Naive thymus-derived CD4-positive, alpha-beta T cell (primary cell): Measurements from ENCODE around the gene SART1. TPM values are rescaled to one million over a fixed set of nuclear protein-coding genes. Genes with fewer than 3 reads are reported as not detected.

Experiments used
- ATAC-seq: fragments of 150-1000 bp; cut with Tn5 transposase; 2 replicates; pipeline ENCODE4 v1.10.0; 2021; ENCODE audit warnings: mild to moderate bottlenecking, moderate library complexity
- CTCF ChIA-PET: fragments of 350-600 bp; sonication (Branson Sonifier 250); formaldehyde crosslinking; loops from one replicate; lab custom pipeline; 2021; ENCODE audit warnings: antibody characterized with exemption; lab: Charles Lee
- POLR2A ChIA-PET: fragments of 350-600 bp; sonication (Branson Sonifier 250); formaldehyde crosslinking; loops from one replicate; lab custom pipeline; 2021; ENCODE audit warnings: antibody characterized with exemption, inconsistent platforms; lab: Charles Lee
- DNase-seq, 9 donors: peaks; one replicate each; pipeline versions ENCODE4 v3.0.0 to v3.0.0-alpha.2; 2020 to 2022; ENCODE audit warnings: mixed read lengths in 1 of 9
- H3K27ac ChIP-seq: one replicate; pipeline ENCODE4 v1.7.0; 2013; ENCODE audit warnings: mild to moderate bottlenecking, low read depth, low read length, moderate library complexity
- H3K27me3 ChIP-seq, 2 donors: one replicate each; pipeline ENCODE4 v1.7.0; 2013; ENCODE audit warnings: low read length in 2 of 2, mild to moderate bottlenecking in 2 of 2, moderate library complexity in 2 of 2; ENCODE audit not compliant: control insufficient read depth in 2 of 2, insufficient read depth in 2 of 2
- H3K36me3 ChIP-seq, 3 experiments: 1 replicate in 2 of 3; 2 replicates in 1 of 3; pipeline ENCODE4 v1.7.0; 2013; ENCODE audit warnings: low read length in 3 of 3, mild to moderate bottlenecking in 3 of 3, moderate library complexity in 1 of 3; ENCODE audit not compliant: insufficient read depth in 3 of 3, control insufficient read depth in 2 of 3
- H3K4me1 ChIP-seq, 2 donors: one replicate each; pipeline ENCODE4 v1.7.0; 2013; ENCODE audit warnings: low read length in 2 of 2, mild to moderate bottlenecking in 2 of 2, moderate library complexity in 1 of 2; ENCODE audit not compliant: control insufficient read depth in 2 of 2, insufficient read depth in 2 of 2
- H3K4me3 ChIP-seq: 2 replicates; pipeline ENCODE4 v1.7.0; 2013; ENCODE audit warnings: mild to moderate bottlenecking, low read length
- H3K9me3 ChIP-seq, 3 experiments: 1 replicate in 2 of 3; 2 replicates in 1 of 3; pipeline ENCODE4 v1.7.0; 2013; ENCODE audit warnings: low read length in 3 of 3; ENCODE audit not compliant: control insufficient read depth in 2 of 3
- H3K27ac Mint-ChIP-seq, 9 donors: one replicate each; pipeline ENCODE4 v1.8.0; 2020 to 2022; ENCODE audit warnings: mixed read lengths in 9 of 9, mild to moderate bottlenecking in 8 of 9, moderate library complexity in 5 of 9, inconsistent platforms in 2 of 9
- H3K27me3 Mint-ChIP-seq, 5 donors: one replicate each; pipeline ENCODE4 v1.8.0; 2021 to 2022; ENCODE audit warnings: mixed read lengths in 5 of 5, mild to moderate bottlenecking in 1 of 5
- H3K36me3 Mint-ChIP-seq, 5 donors: one replicate each; pipeline ENCODE4 v1.8.0; 2020 to 2022; ENCODE audit warnings: mixed read lengths in 5 of 5, mild to moderate bottlenecking in 3 of 5, inconsistent platforms in 1 of 5
- H3K4me1 Mint-ChIP-seq, 7 donors: one replicate each; pipeline ENCODE4 v1.8.0; 2020 to 2022; ENCODE audit warnings: mixed read lengths in 7 of 7, mild to moderate bottlenecking in 3 of 7, inconsistent platforms in 1 of 7
- H3K4me3 Mint-ChIP-seq, 10 donors: one replicate each; pipeline ENCODE4 v1.8.0; 2020 to 2022; ENCODE audit warnings: mild to moderate bottlenecking in 10 of 10, mixed read lengths in 10 of 10, moderate library complexity in 6 of 10, inconsistent platforms in 2 of 10
- H3K9me3 Mint-ChIP-seq, 11 donors: one replicate each; pipeline ENCODE4 v1.8.0; 2020 to 2022; ENCODE audit warnings: mixed read lengths in 11 of 11, mild to moderate bottlenecking in 4 of 11, inconsistent platforms in 1 of 11, moderate library complexity in 1 of 11
- intact Hi-C, 2 donors: fragments of 100-400 bp; cut with micrococcal nuclease; formaldehyde crosslinking; loops; one replicate each; pipeline ENCODE4 v1.15.1; 2023
- polyA plus RNA-seq, 2 donors: library from polyadenylated mRNA; unstranded; fragments of 300-500 nt; fragmentation: Illumina TruSeq; gene quantifications; one replicate each; pipeline ENCODE4 v1.2.3, GENCODE V29; 2021
- total RNA-seq, 6 experiments: library from RNA in 5 of 6; stranded (reverse) in 5 of 6; gene quantifications; 1 replicate in 5 of 6; 2 replicates in 1 of 6; pipeline ENCODE4 v1.2.3 and lab custom pipeline; 2021 to 2026

SART1 gene
- total and polyA plus RNA-seq, 7 experiments from 2014 or later = 27.9 to 102 (median 90.0) TPM

DNA sequence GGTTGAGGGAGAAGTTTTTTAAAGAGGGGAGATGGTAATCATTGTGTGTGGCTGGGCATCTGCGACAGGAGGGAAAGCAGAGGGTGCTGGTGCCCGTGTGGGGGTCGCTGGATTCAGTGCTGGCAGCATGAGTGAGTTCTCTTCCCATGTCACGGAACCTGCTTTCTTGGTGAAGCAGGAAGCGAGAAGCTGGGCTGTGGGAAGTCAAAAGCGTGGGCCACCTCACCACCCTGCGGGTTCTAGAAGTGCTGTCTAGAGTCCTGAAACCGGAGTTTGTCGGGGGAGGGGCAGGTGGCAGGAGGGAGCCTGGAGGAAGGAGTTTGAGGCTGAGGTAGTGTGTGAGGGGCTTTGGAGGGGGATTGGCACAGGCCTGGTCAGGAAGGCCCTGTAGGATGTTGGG is 14.2 kb downstream of the SART1 start:
- Mint-ChIP-seq H3K4me3 (no peak overlapping the region), H3K4me1 (peaks cover 0 to 12% (median 4%) of the 10 kb centered on the region in 7 donors), H3K27ac (peak overlapping the region in 4 of 9 donors; percentile 41 to 78 (median 68)), H3K36me3 (peaks cover 11 to 34% (median 15%) of the 10 kb centered on the region in 5 donors), H3K9me3 (no peaks in the 10 kb centered on the region), H3K27me3 (no peaks in the 10 kb centered on the region)
- ATAC-seq = no peak
- no peak overlapping the region for H3K27ac ChIP-seq
- DNase-seq = no peak
- H3K4me3 ChIP-seq = no peak overlapping the region
- POLR2A ChIA-PET = interaction anchor here (1.4 kb wide), 1 partner anchor 19 kb away, joined by 3 read pairs; no protein-coding TSS in a partner anchor
- CTCF ChIA-PET = no interaction called here
- intact Hi-C loops = no loop called here
- H3K36me3 ChIP-seq = peaks cover 0 to 63% (median 0%) of the 10 kb centered on the region in 3 experiments
- no peaks in the 10 kb centered on the region for H3K9me3 ChIP-seq
- H3K27me3 ChIP-seq = no peaks in the 10 kb centered on the region
- H3K4me1 ChIP-seq = no peaks in the 10 kb centered on the region

DNA sequence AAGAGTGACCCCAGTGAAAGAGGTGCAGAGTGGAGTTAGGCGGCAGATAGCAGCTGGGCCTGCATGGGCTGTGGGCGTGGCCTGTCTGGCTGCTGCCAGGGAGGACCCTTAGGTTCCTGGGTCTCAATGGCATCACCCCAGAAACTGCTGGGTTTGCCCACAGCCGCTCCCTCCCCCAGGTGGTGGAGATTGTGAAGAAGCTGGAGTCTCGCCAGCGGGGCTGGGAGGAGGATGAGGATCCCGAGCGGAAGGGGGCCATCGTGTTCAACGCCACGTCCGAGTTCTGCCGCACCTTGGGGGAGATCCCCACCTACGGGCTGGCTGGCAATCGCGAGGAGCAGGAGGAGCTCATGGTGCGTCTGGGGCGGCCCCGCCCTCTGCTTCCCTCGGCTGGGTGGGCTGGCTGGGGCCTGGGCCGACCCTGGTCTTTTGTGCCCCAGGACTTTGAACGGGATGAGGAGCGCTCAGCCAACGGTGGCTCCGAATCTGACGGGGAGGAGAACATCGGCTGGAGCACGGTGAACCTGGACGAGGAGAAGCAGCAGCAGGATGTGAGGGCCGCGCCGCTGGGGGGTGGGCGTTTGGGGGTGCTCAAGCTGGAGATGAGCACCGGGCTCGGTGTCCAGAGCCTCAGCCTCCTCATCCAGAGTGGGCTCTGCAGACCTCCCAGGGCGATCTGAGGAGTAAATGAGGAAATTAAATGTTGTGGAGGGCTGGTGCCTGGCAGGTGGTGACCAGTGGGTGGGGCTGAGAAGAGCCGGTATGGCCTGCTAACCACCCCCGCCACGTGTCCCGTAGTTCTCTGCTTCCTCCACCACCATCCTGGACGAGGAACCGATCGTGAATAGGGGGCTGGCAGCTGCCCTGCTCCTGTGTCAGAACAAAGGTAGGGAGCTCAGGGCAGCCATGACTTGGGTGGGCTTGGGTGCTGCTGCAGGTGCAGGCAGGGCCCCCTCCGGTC is 15.0 kb downstream of the SART1 start:
- Mint-ChIP-seq H3K4me1 (peaks cover 0 to 12% (median 4%) of the 10 kb centered on the region in 7 donors), H3K27me3 (no peaks in the 10 kb centered on the region), H3K36me3 (peaks cover 11 to 34% (median 15%) of the 10 kb centered on the region in 5 donors), H3K4me3 (no peak overlapping the region), H3K9me3 (no peaks in the 10 kb centered on the region), H3K27ac (peak overlapping the region in 4 of 9 donors; percentile 61 to 78 (median 70))
- H3K27ac ChIP-seq = no peak overlapping the region
- no peak for ATAC-seq
- ChIA-PET CTCF (no interaction called here), POLR2A (interaction anchor here (0.5 to 1.4 kb wide), 2 partner anchors 19 to 1640 kb away, joined by 3 read pairs; no protein-coding TSS in a partner anchor)
- H3K27me3 ChIP-seq = no peaks in the 10 kb centered on the region
- H3K9me3 ChIP-seq = no peaks in the 10 kb centered on the region
- H3K4me1 ChIP-seq = no peaks in the 10 kb centered on the region
- no peak for DNase-seq
- intact Hi-C loops = no loop called here
- no peak overlapping the region for H3K4me3 ChIP-seq
- peaks cover 0 to 63% (median 0%) of the 10 kb centered on the region in 3 experiments for H3K36me3 ChIP-seq

DNA sequence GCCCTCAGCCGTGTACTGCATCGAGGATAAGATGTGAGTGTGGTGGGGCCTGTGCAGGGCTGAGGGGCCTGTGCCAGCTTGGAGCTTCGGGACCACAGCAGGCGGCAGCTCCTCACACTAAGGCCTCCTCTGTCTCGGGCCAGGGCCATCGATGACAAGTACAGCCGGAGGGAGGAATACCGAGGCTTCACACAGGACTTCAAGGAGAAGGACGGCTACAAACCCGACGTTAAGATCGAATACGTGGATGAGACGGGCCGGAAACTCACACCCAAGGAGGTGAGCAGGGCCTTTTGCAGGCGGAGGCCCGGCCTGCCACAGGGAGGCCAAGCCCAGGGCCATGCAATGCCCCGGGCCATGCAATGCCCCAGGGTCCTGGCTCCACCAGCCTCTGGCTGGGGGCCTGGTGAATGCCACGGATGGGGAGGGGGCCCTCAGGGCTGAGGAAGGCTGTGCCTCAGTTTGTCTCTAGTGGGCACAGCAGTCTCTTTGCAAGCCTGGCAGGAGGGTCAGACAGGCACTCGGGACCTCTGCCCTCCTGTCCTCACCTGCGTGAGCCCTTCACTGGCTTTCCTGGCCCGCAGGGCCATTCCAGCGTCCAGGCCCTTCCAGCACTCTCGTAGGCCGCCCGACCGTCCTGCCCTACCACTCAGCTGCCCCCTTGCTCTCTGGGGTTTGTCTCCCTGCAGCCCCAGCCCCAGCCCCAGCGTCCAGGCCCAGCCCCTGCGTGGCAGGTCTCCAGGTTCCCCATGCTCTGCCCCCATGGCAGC is 16.3 kb downstream of the SART1 start:
- Mint-ChIP-seq H3K4me1 (peaks cover 0 to 12% (median 4%) of the 10 kb centered on the region in 7 donors), H3K27me3 (no peaks in the 10 kb centered on the region), H3K36me3 (peaks cover 9 to 29% (median 15%) of the 10 kb centered on the region in 5 donors), H3K9me3 (no peaks in the 10 kb centered on the region), H3K4me3 (no peak overlapping the region), H3K27ac (no peak overlapping the region)
- Histone ChIP-seq H3K36me3 (peaks cover 0 to 51% (median 0%) of the 10 kb centered on the region in 3 experiments), H3K27me3 (no peaks in the 10 kb centered on the region), H3K4me3 (no peak overlapping the region), H3K27ac (no peak overlapping the region), H3K9me3 (no peaks in the 10 kb centered on the region), H3K4me1 (no peaks in the 10 kb centered on the region)
- ChIA-PET CTCF (no interaction called here), POLR2A (interaction anchor here (0.9 kb wide), 1 partner anchor 13 kb away, joined by 3 read pairs; no protein-coding TSS in a partner anchor)
- intact Hi-C loops = no loop called here
- no peak for DNase-seq
- ATAC-seq = no peak

DNA sequence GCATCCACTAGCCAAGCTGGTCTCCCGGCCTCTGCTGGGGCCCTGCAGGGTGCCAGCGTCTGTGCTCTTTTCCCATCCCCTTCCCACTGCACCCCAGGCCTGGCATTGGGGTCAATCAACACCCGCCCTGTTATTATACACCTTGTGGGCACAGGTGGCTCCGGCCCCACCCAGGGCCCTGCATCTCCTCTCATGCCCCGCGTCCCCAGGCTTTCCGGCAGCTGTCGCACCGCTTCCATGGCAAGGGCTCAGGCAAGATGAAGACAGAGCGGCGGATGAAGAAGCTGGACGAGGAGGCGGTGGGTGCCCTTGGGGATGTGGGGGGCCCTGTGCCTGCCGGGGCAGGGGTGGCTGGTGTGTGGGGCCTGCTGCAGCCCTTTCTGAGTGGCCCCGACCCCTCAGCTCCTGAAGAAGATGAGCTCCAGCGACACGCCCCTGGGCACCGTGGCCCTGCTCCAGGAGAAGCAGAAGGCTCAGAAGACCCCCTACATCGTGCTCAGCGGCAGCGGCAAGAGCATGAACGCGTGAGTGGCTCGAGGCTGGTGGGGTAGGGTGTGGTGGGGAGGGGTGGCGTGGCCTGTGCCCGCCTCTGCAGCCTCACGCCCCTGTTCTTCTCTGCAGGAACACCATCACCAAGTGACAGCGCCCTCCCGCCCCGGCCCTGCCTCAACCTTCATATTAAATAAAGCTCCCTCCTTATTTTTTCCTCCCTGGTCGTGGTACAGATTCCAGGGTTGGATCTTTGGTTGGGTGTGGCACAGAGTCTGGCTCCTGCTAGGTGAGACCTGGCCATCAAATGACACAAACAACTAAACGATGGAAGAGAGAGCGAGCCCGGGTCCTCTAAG is 17.1 kb downstream of the SART1 start:
- H3K9me3 Mint-ChIP-seq = no peaks in the 10 kb centered on the region
- peak in 1 of 9 donors; percentile 3 for DNase-seq
- Histone ChIP-seq H3K27me3 (no peaks in the 10 kb centered on the region), H3K4me3 (no peak overlapping the region), H3K27ac (no peak overlapping the region), H3K4me1 (no peaks in the 10 kb centered on the region), H3K36me3 (peaks cover 0 to 44% (median 0%) of the 10 kb centered on the region in 3 experiments), H3K9me3 (no peaks in the 10 kb centered on the region)
- ChIA-PET POLR2A (interaction anchor here (0.6 to 0.9 kb wide), 2 partner anchors 14 to 154 kb away, joined by 3 read pairs; no protein-coding TSS in a partner anchor), CTCF (interaction anchor here (1.1 kb wide), 1 partner anchor 9 kb away, joined by 3 read pairs; no protein-coding TSS in a partner anchor)
- intact Hi-C loops = no loop called here
- H3K27ac Mint-ChIP-seq = peak overlapping the region in 2 of 9 donors; percentile 14 to 51
- H3K27me3 Mint-ChIP-seq = no peaks in the 10 kb centered on the region
- peaks cover 4 to 22% (median 9%) of the 10 kb centered on the region in 5 donors for H3K36me3 Mint-ChIP-seq
- ATAC-seq = no peak
- peaks cover 0 to 7% (median 0%) of the 10 kb centered on the region in 7 donors for H3K4me1 Mint-ChIP-seq
- H3K4me3 Mint-ChIP-seq = no peak overlapping the region

DNA sequence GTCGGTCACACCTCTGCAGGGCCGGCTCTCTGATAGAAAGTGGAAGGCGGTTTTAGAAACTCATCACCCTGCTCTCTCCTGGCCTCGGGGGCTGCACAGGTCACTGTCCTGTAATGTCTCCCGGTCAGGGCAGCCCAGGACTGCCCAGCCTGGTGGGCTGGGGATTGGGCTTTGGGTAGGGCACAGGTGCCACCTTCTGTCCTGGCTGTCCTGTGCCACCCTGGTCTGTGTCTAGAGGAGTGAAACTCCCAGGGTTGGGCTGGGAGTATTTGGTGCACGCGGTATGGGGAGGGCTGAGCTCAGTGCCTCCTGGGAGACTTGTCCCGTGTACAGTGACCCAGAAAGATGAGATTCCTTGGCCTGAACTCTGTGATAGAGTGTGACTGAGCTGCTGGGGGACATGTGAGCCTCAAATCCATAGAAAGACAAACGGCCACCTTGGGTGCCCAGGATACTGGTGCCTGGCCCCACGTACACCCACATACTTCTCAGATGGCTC is 17.8 kb downstream of the SART1 start:
- H3K27me3 Mint-ChIP-seq = no peaks in the 10 kb centered on the region
- Histone ChIP-seq H3K4me3 (no peak overlapping the region), H3K9me3 (no peaks in the 10 kb centered on the region), H3K27me3 (no peaks in the 10 kb centered on the region), H3K36me3 (peaks cover 0 to 42% (median 0%) of the 10 kb centered on the region in 3 experiments), H3K27ac (no peak overlapping the region), H3K4me1 (no peaks in the 10 kb centered on the region)
- ChIA-PET CTCF (interaction anchor here (1.1 kb wide), 1 partner anchor 9 kb away, joined by 3 read pairs; no protein-coding TSS in a partner anchor), POLR2A (no interaction called here)
- intact Hi-C loops = no loop called here
- H3K9me3 Mint-ChIP-seq = peaks cover 0 to 1% (median 0%) of the 10 kb centered on the region in 11 donors
- H3K4me3 Mint-ChIP-seq = no peak overlapping the region
- peaks cover 0 to 7% (median 0%) of the 10 kb centered on the region in 7 donors for H3K4me1 Mint-ChIP-seq
- peak overlapping the region in 2 of 9 donors; percentile 12 to 14 for H3K27ac Mint-ChIP-seq
- DNase-seq = no peak
- H3K36me3 Mint-ChIP-seq = peaks cover 4 to 20% (median 7%) of the 10 kb centered on the region in 5 donors
- ATAC-seq = no peak
